HCT116 (cell line): ENCODE data around the gene INCA1. TPM values are rescaled to one million over a fixed set of nuclear protein-coding genes. Genes with fewer than 3 reads are reported as not detected.

Experiments used
- ATAC-seq: fragments of 200-7000 bp; cut with Tn5 transposase; 2 replicates; pipeline ENCODE4 v1.9.1; 2020; ENCODE audit warnings: mild to moderate bottlenecking, moderate library complexity
- BruUV-seq: library from RNA; stranded (reverse); fragments of 400-500 nt; replicated peaks from 2 replicates; lab custom pipeline; 2021; lab: Mats Ljungman, UMichigan
- CTCF ChIA-PET: fragments of 300-600 bp; sonication (Branson Sonifier 250); formaldehyde crosslinking; loops from one replicate; lab custom pipeline; 2021; ENCODE audit warnings: antibody characterized with exemption; lab: Charles Lee
- POLR2A ChIA-PET: fragments of 300-600, 350-600 bp; sonication (Branson Sonifier 250); formaldehyde crosslinking; loops from one replicate; lab custom pipeline; 2021; ENCODE audit warnings: antibody characterized with exemption; lab: Charles Lee
- RAD21 ChIA-PET, 2 experiments: fragments of 300-600 bp; sonication (Branson Sonifier 250); formaldehyde crosslinking; loops; one replicate each; lab custom pipeline; 2023; ENCODE audit warnings: low total read pairs in 2 of 2; ENCODE audit not compliant: uncharacterized antibody in 2 of 2, unreplicated experiment in 2 of 2, low non-redundant PET in 1 of 2; lab: Charles Lee
- DNase-seq: peaks from one replicate; pipeline ENCODE4 v3.0.0-alpha.2; 2010; ENCODE audit warnings: low read depth, low spot score
- H2AFZ ChIP-seq: fragments of 200-600 bp; shearing (Covaris generic), sonication (generic); 2 replicates; pipeline ENCODE4 v1.6.1; 2017; ENCODE audit warnings: low read depth, mixed run types, mixed read lengths, antibody characterized with exemption, low read length; ENCODE audit not compliant: poor library complexity, severe bottlenecking
- H3K27ac ChIP-seq: 2 replicates; pipeline ENCODE4 v1.5.1; 2012; ENCODE audit warnings: low read depth, low read length
- H3K27me3 ChIP-seq: fragments of 200-600 bp; sonication (generic); 2 replicates; pipeline ENCODE4 v1.6.1; 2016; ENCODE audit warnings: mixed run types, low read length, mixed read lengths; ENCODE audit not compliant: insufficient read depth
- H3K36me3 ChIP-seq, 2 experiments: fragments of 200-500 bp in 1 of 2; fragments of 200-600 bp in 1 of 2; sonication (Bioruptor generic) in 1 of 2; sonication (generic) in 1 of 2; 2 replicates each; pipeline versions ENCODE4 v1.5.1 to v1.6.1; 2014 to 2016; ENCODE audit warnings: low read length in 2 of 2, inconsistent platforms in 1 of 2, mixed read lengths in 1 of 2, mixed run types in 1 of 2; ENCODE audit not compliant: insufficient read depth in 2 of 2, control insufficient read depth in 1 of 2
- H3K4me1 ChIP-seq, 2 experiments: fragments of 200-600 bp in 1 of 2; sonication (generic) in 1 of 2; 2 replicates each; pipeline versions ENCODE4 v1.5.1 to v1.6.1; 2012 to 2017; ENCODE audit warnings: low read length in 2 of 2, inconsistent platforms in 1 of 2, mild to moderate bottlenecking in 1 of 2, mixed read lengths in 1 of 2, mixed run types in 1 of 2, moderate library complexity in 1 of 2; ENCODE audit not compliant: insufficient read depth in 2 of 2, control insufficient read depth in 1 of 2
- H3K4me2 ChIP-seq: fragments of 200-600 bp; sonication (generic); 2 replicates; pipeline ENCODE4 v1.6.1; 2017; ENCODE audit warnings: mixed run types, low read length, mixed read lengths
- H3K4me3 ChIP-seq, 2 experiments: fragments of 200-600 bp in 1 of 2; sonication (generic) in 1 of 2; replicated peaks in 1 of 2; 2 replicates each; pipeline ENCODE4 v1.5.1; 2011 to 2016; ENCODE audit warnings: low read length in 2 of 2, control low read depth in 1 of 2, low read depth in 1 of 2, mild to moderate bottlenecking in 1 of 2, mixed read lengths in 1 of 2, mixed run types in 1 of 2
- H3K79me2 ChIP-seq: fragments of 200-600 bp; sonication (generic); 2 replicates; pipeline ENCODE4 v1.6.1; 2017; ENCODE audit warnings: mild to moderate bottlenecking, mixed run types, low read length, moderate library complexity, mixed read lengths; ENCODE audit not compliant: insufficient read depth
- H3K9ac ChIP-seq: fragments of 200-600 bp; sonication (generic); 2 replicates; pipeline ENCODE4 v1.6.1; 2016; ENCODE audit warnings: low read length, mixed read lengths
- H3K9me2 ChIP-seq: fragments of 200-600 bp; sonication (generic), shearing (Covaris generic); 2 replicates; pipeline ENCODE4 v1.6.1; 2017; ENCODE audit warnings: mixed run types, mild to moderate bottlenecking, moderate library complexity; ENCODE audit not compliant: insufficient read depth
- H3K9me3 ChIP-seq, 2 experiments: fragments of 200-500 bp in 1 of 2; fragments of 200-600 bp in 1 of 2; sonication (Bioruptor generic) in 1 of 2; sonication (generic) in 1 of 2; 2 replicates each; pipeline ENCODE4 v1.6.1; 2014 to 2017; ENCODE audit warnings: low read length in 2 of 2, mixed read lengths in 2 of 2, inconsistent platforms in 1 of 2, low read depth in 1 of 2, mild to moderate bottlenecking in 1 of 2, mixed run types in 1 of 2, moderate library complexity in 1 of 2; ENCODE audit not compliant: control insufficient read depth in 1 of 2, insufficient read depth in 1 of 2
- H4K20me1 ChIP-seq: fragments of 200-600 bp; sonication (generic), shearing (Covaris generic); 2 replicates; pipeline ENCODE4 v1.6.1; 2017; ENCODE audit warnings: mixed run types, mild to moderate bottlenecking, moderate library complexity; ENCODE audit not compliant: insufficient read depth
- EGR1 ChIP-seq: IDR thresholded peaks from 2 replicates; pipeline ENCODE4 v1.6.1; 2012; ENCODE audit warnings: low read depth
- FOSL1 ChIP-seq: IDR thresholded peaks from 2 replicates; pipeline ENCODE4 v1.6.1; 2012; ENCODE audit warnings: low read depth
- MAX ChIP-seq: IDR thresholded peaks from 2 replicates; pipeline ENCODE4 v1.6.1; 2012
- POLR2A ChIP-seq: IDR thresholded peaks from 2 replicates; pipeline ENCODE4 v1.7.0; 2011; ENCODE audit warnings: borderline replicate concordance; ENCODE audit not compliant: insufficient read depth, insufficient read length; ENCODE audit errors: extremely low read depth
- POLR2AphosphoS5 ChIP-seq: IDR thresholded peaks from 2 replicates; pipeline ENCODE4 v1.6.1; 2011; ENCODE audit warnings: mild to moderate bottlenecking, low read depth, low read length, moderate library complexity
- RAD21 ChIP-seq: IDR thresholded peaks from 2 replicates; pipeline ENCODE4 v1.6.1; 2012; ENCODE audit warnings: low read depth, mild to moderate bottlenecking
- SIN3A ChIP-seq: IDR thresholded peaks from 2 replicates; pipeline ENCODE4 v1.6.1; 2012; ENCODE audit warnings: low read depth
- SP1 ChIP-seq: IDR thresholded peaks from 2 replicates; pipeline ENCODE4 v1.6.1; 2012; ENCODE audit warnings: low read depth
- SRF ChIP-seq: IDR thresholded peaks from 2 replicates; pipeline ENCODE4 v1.6.1; 2012; ENCODE audit warnings: low read depth
- YY1 ChIP-seq: IDR thresholded peaks from 2 replicates; pipeline ENCODE4 v1.6.1; 2011; ENCODE audit warnings: low read length, low read depth, moderate library complexity, mild to moderate bottlenecking; ENCODE audit not compliant: insufficient replicate concordance; ENCODE audit errors: extremely low read depth
- ZFX ChIP-seq: fragments of 450-650 bp; IDR thresholded peaks from 2 replicates; pipeline ENCODE4 v1.6.1; 2017
- intact Hi-C: fragments of 100-400 bp; cut with micrococcal nuclease; formaldehyde crosslinking; loops from 2 replicates; pipeline ENCODE4 v1.10.0; 2022
- total RNA-seq: library from RNA; stranded (reverse); gene quantifications from one replicate; pipeline ENCODE4 v1.2.1, GENCODE V29; 2021; ENCODE audit not compliant: unreplicated experiment
- TF ChIP-seq, protein P1 (sequence below): IDR thresholded peaks from 2 replicates; pipeline ENCODE4 v1.6.1; 2012
- TF ChIP-seq, protein P2 (sequence below): IDR thresholded peaks from 2 replicates; pipeline ENCODE4 v1.6.1; 2011; ENCODE audit warnings: mild to moderate bottlenecking, low read length, moderate library complexity; ENCODE audit not compliant: insufficient replicate concordance; ENCODE audit errors: extremely low read depth

INCA1 gene
- total RNA-seq, 1 experiment from 2014 or later = 0.74 TPM

- DNase-seq = no peak
- no peaks in the 10 kb centered on the region; the same call in 1 of the 2 replicates for H4K20me1 ChIP-seq
- H3K27ac ChIP-seq = peak overlapping the region; percentile 95
- H3K36me3 ChIP-seq = peaks cover 5 to 28% of the 10 kb centered on the region in 2 experiments; a peak in 2 of 4 replicates
- ChIA-PET RAD21 (interaction anchor here (1.5 to 2.1 kb wide), 3 partner anchors 27 to 31 kb away, joined by 6 to 11 read pairs (median 8); partner anchors contain the start of gene SPAG7 (in 2 of the 2)), CTCF (interaction anchor here (0.8 to 2.4 kb wide), 8 partner anchors 8 to 230 kb away, joined by 3 to 15 read pairs (median 3); partner anchors contain the start of genes ARRB2, CHRNE, PFN1 and SPAG7), POLR2A (interaction anchor here (0.7 to 2.1 kb wide), 10 partner anchors 8 to 231 kb away, joined by 3 to 30 read pairs (median 6); partner anchors contain the start of genes ARRB2, CAMTA2, ENO3 and PFN1)
- TF ChIP-seq POLR2AphosphoS5 (peak; percentile 64), RAD21 (no peak)
- ATAC-seq = peak; percentile 62
- H3K9me3 ChIP-seq = no peaks in the 10 kb centered on the region
- H3K4me3 ChIP-seq = peak overlapping the region; percentile 86 to 93
- peaks cover 73% of the 10 kb centered on the region for H3K79me2 ChIP-seq
- no peaks in the 10 kb centered on the region for H3K27me3 ChIP-seq
- peak overlapping the region; percentile 100 for H3K4me2 ChIP-seq
- no peak overlapping the region for H2AFZ ChIP-seq
- peaks cover 18 to 45% of the 10 kb centered on the region in 2 experiments for H3K4me1 ChIP-seq
- TSS peak; percentile 84 for BruUV-seq
- H3K9ac ChIP-seq = peak overlapping the region; percentile 96
- H3K9me2 ChIP-seq = no peaks in the 10 kb centered on the region
- intact Hi-C loops = loop anchor here (1.0 kb wide), 2 partner anchors 8 to 27 kb away; partner anchors contain the start of genes PFN1 and SPAG7
These were observed 56.6 kb downstream of the INCA1 start for GRCh38 chr17:4940555-4941318.

DNA sequence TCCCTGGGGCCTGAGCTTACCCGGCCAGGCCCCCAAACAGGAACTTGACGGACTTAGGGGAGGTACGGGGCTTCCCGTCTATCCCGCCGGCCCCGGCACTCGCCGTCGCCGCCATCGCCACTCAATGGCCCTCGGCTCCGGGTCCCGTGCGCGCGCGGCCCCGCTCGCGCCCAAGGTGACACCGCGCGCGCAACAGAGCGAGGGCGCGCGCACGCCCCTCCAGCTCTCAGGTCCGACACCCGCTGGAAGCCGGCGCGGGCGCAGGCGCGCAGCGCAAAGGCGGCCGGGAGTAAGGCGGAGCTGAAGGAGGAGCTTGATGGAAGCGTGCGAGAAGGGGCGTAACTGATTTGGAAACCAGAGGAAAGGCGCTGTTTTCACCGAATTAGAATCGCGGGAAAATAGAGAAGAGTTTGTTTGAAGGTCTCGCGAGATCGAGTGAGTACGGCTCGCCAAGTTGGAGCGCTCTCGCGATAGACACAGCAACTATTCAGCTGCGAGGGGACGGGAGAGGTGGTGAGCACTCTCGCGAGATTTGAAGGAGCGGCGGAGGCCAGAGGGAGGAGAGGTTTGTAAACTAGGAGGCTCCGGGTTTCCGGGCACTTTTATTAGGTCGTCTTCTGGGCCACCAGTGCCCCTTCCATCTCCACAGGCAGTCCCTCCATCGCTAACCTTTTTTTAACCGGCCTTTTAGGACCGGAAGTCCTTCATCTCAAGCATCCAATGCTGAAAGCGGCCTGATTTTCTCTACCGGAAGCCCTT lies 57.3 kb downstream of the INCA1 start, which contains the start of the genes RNF167 and SLC25A11:
Gene RNF167 (plus strand): TSS at position 473 of the 759 bp plus-strand sequence. CDS start 642 bp downstream, outside the sequence.
Gene SLC25A11 (minus strand): TSS at position 251 of the 759 bp plus-strand sequence. CDS start 136 bp downstream, at position 115.
- intact Hi-C loops = loop anchor here (1.0 kb wide), 2 partner anchors 8 to 27 kb away; partner anchors contain the start of genes PFN1 and SPAG7

More for the DNA sequence above, 57.3 kb downstream of the INCA1 start, which contains the start of the genes RNF167 and SLC25A11:
- DNase-seq (peak; percentile 100), ATAC-seq (peak; percentile 85)
- no peak for TF ChIP-seq EGR1
- peak; percentile 77 for TF ChIP-seq YY1
- peak; percentile 83 for TF ChIP-seq SIN3A
- TF ChIP-seq, protein P1, sequence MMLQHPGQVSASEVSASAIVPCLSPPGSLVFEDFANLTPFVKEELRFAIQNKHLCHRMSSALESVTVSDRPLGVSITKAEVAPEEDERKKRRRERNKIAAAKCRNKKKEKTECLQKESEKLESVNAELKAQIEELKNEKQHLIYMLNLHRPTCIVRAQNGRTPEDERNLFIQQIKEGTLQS = no peak
- peak; percentile 84 for TF ChIP-seq POLR2AphosphoS5
- TF ChIP-seq FOSL1 = no peak
- no peak for TF ChIP-seq SRF
- TF ChIP-seq MAX = no peak; the same call in none of the 2 replicates
- TF ChIP-seq, protein P2, sequence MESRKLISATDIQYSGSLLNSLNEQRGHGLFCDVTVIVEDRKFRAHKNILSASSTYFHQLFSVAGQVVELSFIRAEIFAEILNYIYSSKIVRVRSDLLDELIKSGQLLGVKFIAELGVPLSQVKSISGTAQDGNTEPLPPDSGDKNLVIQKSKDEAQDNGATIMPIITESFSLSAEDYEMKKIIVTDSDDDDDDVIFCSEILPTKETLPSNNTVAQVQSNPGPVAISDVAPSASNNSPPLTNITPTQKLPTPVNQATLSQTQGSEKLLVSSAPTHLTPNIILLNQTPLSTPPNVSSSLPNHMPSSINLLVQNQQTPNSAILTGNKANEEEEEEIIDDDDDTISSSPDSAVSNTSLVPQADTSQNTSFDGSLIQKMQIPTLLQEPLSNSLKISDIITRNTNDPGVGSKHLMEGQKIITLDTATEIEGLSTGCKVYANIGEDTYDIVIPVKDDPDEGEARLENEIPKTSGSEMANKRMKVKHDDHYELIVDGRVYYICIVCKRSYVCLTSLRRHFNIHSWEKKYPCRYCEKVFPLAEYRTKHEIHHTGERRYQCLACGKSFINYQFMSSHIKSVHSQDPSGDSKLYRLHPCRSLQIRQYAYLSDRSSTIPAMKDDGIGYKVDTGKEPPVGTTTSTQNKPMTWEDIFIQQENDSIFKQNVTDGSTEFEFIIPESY = peak; percentile 100
- peak; percentile 91 for TF ChIP-seq POLR2A
- TF ChIP-seq ZFX = no peak
- peak; percentile 60 for TF ChIP-seq SP1
- RAD21 ChIA-PET = interaction anchor here (1.5 to 2.1 kb wide), 3 partner anchors 27 to 31 kb away, joined by 6 to 11 read pairs (median 8); partner anchors contain the start of gene SPAG7 (in 2 of the 2)
- Histone ChIP-seq H3K4me2 (peak within 1 kb of the TSS; percentile 100), H4K20me1 (no peaks in the 10 kb centered on the region; the same call in 1 of the 2 replicates), H3K9me2 (no peaks in the 10 kb centered on the region), H3K36me3 (peaks cover 5 to 28% of the 10 kb centered on the region in 2 experiments; a peak in 2 of 4 replicates), H3K9me3 (no peaks in the 10 kb centered on the region), H3K27me3 (no peaks in the 10 kb centered on the region), H3K79me2 (peaks cover 65% of the 10 kb centered on the region), H3K4me1 (peaks cover 10 to 38% of the 10 kb centered on the region in 2 experiments), H3K27ac (peak within 1 kb of the TSS; percentile 95), H2AFZ (no peak within 1 kb of the TSS), H3K4me3 (peak within 1 kb of the TSS; percentile 86 to 93), H3K9ac (peak within 1 kb of the TSS; percentile 96)
- CTCF ChIA-PET = interaction anchor here (0.6 to 2.4 kb wide), 9 partner anchors 9 to 230 kb away, joined by 3 to 15 read pairs (median 3); partner anchors contain the start of genes ARRB2, CHRNE, PFN1 and SPAG7
- no TSS peak for BruUV-seq
- POLR2A ChIA-PET = interaction anchor here (0.7 to 2.1 kb wide), 12 partner anchors 8 to 230 kb away, joined by 3 to 30 read pairs (median 4); partner anchors contain the start of genes ARRB2, CAMTA2, ENO3 and PFN1
